NCI-H460 (cell line): ENCODE measurements around the gene CISD2. TPM values are rescaled to one million over a fixed set of nuclear protein-coding genes. Genes with fewer than 3 reads are reported as not detected.
"Not testable (repeated sequence)": the region's sequence is repeated elsewhere in the genome, so short reads cannot be mapped to it uniquely, and the experiment has no call there.

Source experiments
- DNase-seq: peaks from one replicate; pipeline ENCODE4 v3.0.0-alpha.2; 2016; ENCODE audit warnings: low read depth; ENCODE audit errors: extremely low read depth
- small RNA-seq, 2 experiments: library from RNA; depleted of rRNA; stranded (forward); fragments of <200 nt; gene quantifications; one replicate each; pipeline ENCODE3, GENCODE V24; 2014
- total RNA-seq: library from RNA; depleted of rRNA; stranded (reverse); fragments of >200 nt; shearing (Covaris generic); gene quantifications from 2 replicates; pipeline ENCODE4 v1.2.3, GENCODE V29; 2014; rRNA removed

Gene CISD2
- total RNA-seq, 1 experiment from 2014 or later: 76.7 TPM

- DNase-seq: no peak
Measured at GRCh38 chr4:102901804-102902203, 33.0 kb downstream of the CISD2 start.

- DNase-seq: no peak
Measured at GRCh38 chr4:102918859-102919258, 50.1 kb downstream of the CISD2 start.

DNA sequence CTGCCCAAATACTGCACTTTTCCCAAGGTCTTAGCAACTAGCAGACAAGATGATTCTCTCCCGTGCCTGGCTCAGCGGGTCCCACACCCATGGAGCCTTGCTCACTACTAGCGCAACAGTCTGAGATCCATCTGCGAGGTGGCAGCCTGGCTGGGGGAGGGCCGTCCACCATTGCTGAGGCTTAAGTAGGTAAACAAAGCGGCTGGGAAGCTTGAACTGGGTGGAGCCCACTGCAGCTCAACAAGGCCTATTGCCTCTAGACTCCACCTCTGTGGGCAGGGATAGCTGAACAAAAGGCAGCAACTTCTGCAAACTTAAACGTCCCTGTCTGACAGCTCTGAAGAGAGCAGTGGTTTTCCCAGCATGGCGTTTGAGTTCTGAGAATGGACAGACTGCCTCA is 50.9 kb downstream of the CISD2 start:
- DNase-seq: not testable (repeated sequence)

- no peak for DNase-seq
Measured at GRCh38 chr4:102935716-102936115, 66.9 kb downstream of the CISD2 start.

GRCh38 chr4:102938063-102938462 is 69.3 kb downstream of the CISD2 start:
- DNase-seq: not testable (repeated sequence)

Small RNA genes lying within 50 kb of the gene (small RNA-seq; reads per million reads assigned to genes)
- gene RNU7-151P: 0 reads per million in 2 experiments

Other genes starting within 250 kb of the CISD2 start
- 13.1 and 13.6 TPM in 2 replicates for gene MANBA, start 108.0 kb upstream of the CISD2 start, total RNA-seq
- 521 and 567 TPM in 2 replicates for gene UBE2D3, start 41.4 kb upstream of the CISD2 start, total RNA-seq
- gene SLC9B1, start 150.7 kb downstream of the CISD2 start, total RNA-seq: 0.12 and 0.26 TPM in 2 replicates
- gene SLC9B2, start 207.8 kb downstream of the CISD2 start, total RNA-seq: 25.6 and 29.8 TPM in 2 replicates
- gene BDH2, start 230.8 kb downstream of the CISD2 start, total RNA-seq: 6.0 TPM in 2 replicates